ENCODE measurements around the gene UBN1.

GRCh38 chr16:4870138-4870671 lies 22.9 kb downstream of the UBN1 start:
- TF ChIP-seq ZNF217 (IDR thresholded peaks at IDR 0.05) (no peak), CREB1 (IDR thresholded peaks at IDR 0.05; ENCODE audit: low read depth) (no peak), CTCF (IDR thresholded peaks at IDR 0.05 in 2 of 3, conservative IDR thresholded peaks at IDR 0.05 in 1 of 3; ENCODE audit: control insufficient read depth in 2 of 3, extremely low read depth in 1 of 3, insufficient read depth in 1 of 3, low read depth in 3 of 3, low read length in 3 of 3) (no peak), CREM (IDR thresholded peaks at IDR 0.05; ENCODE audit: low read depth) (no peak), NR2C2 (IDR thresholded peaks at IDR 0.05; ENCODE audit: borderline replicate concordance, control insufficient read depth, insufficient read length, low read depth) (no peak), MYC (IDR thresholded peaks at IDR 0.05; ENCODE audit: insufficient read depth, insufficient read length, insufficient replicate concordance, low read length, severe bottlenecking) (no peak)
